H1 (cell line): Measurements from ENCODE around the gene HSH2D. TPM values are rescaled to one million over a fixed set of nuclear protein-coding genes. Genes with fewer than 3 reads are reported as not detected.

Source experiments
- CTCF ChIA-PET: fragments of 300-600 bp; sonication (Branson Sonifier 250); formaldehyde crosslinking; loops from one replicate; lab custom pipeline; 2021; ENCODE audit not compliant: partially characterized antibody; lab: Charles Lee
- POLR2A ChIA-PET: fragments of 300-600 bp; sonication (Branson Sonifier 250); formaldehyde crosslinking; loops from one replicate; lab custom pipeline; 2021; ENCODE audit warnings: inconsistent platforms; ENCODE audit not compliant: partially characterized antibody; lab: Charles Lee
- DNase-seq, 2 experiments: peaks; one replicate each; pipeline versions ENCODE4 v3.0.0 to v3.0.0-alpha.2; 2010 to 2022; ENCODE audit warnings: low spot score in 2 of 2, low read depth in 1 of 2, mixed read lengths in 1 of 2
- FAIRE-seq: peaks from 2 replicates; lab custom pipeline; 2011; peaks lifted over from hg19 to GRCh38; lab: Jason Lieb, UNC
- H2AFZ ChIP-seq: 2 replicates; pipeline ENCODE4 v1.8.1; 2012; ENCODE audit warnings: low read length, inconsistent platforms
- H2AK5ac ChIP-seq: 2 replicates; pipeline ENCODE4 v1.6.1; 2013; ENCODE audit warnings: low read depth, low read length
- H2BK120ac ChIP-seq: replicated peaks from 2 replicates; pipeline ENCODE3; 2013; ENCODE audit warnings: low read depth, low read length, inconsistent platforms
- H2BK12ac ChIP-seq: 2 replicates; pipeline ENCODE4 v1.6.1; 2013; ENCODE audit warnings: low read depth, low read length
- H2BK15ac ChIP-seq: 2 replicates; pipeline ENCODE4 v1.6.1; 2013; ENCODE audit warnings: low read length
- H2BK20ac ChIP-seq: 2 replicates; pipeline ENCODE4 v1.6.1; 2013; ENCODE audit warnings: low read length
- H2BK5ac ChIP-seq: 2 replicates; pipeline ENCODE4 v1.6.1; 2013; ENCODE audit warnings: low read depth, low read length
- H3K14ac ChIP-seq: 2 replicates; pipeline ENCODE4 v1.6.1; 2013; ENCODE audit warnings: inconsistent platforms; ENCODE audit not compliant: insufficient read length
- H3K18ac ChIP-seq: 2 replicates; pipeline ENCODE4 v1.6.1; 2013; ENCODE audit warnings: low read length; ENCODE audit errors: extremely low read depth
- H3K23ac ChIP-seq: 2 replicates; pipeline ENCODE4 v1.6.1; 2013; ENCODE audit warnings: inconsistent platforms; ENCODE audit not compliant: insufficient read length
- H3K23me2 ChIP-seq: 2 replicates; pipeline ENCODE4 v1.6.1; 2013; ENCODE audit warnings: low read depth, low read length
- H3K27ac ChIP-seq: 2 replicates; pipeline ENCODE4 v1.6.1; 2011; ENCODE audit warnings: low read depth, low read length, inconsistent platforms
- H3K27me3 ChIP-seq, 4 experiments: replicated peaks in 1 of 4; 1 replicate in 1 of 4; 2 replicates in 3 of 4; pipeline versions ENCODE4 v1.6.1 to v1.8.1; 2011 to 2013; ENCODE audit warnings: low read length in 3 of 4, mild to moderate bottlenecking in 3 of 4, inconsistent platforms in 2 of 4, mixed read lengths in 2 of 4, moderate library complexity in 1 of 4; ENCODE audit not compliant: control insufficient read depth in 3 of 4, insufficient read depth in 3 of 4; ENCODE audit errors: extremely low read depth in 1 of 4
- H3K36me3 ChIP-seq, 4 experiments: 2 replicates each; pipeline versions ENCODE4 v1.6.1 to v1.8.1; 2011 to 2013; ENCODE audit warnings: mild to moderate bottlenecking in 4 of 4, low read length in 3 of 4, moderate library complexity in 2 of 4, control low read depth in 1 of 4, inconsistent platforms in 1 of 4; ENCODE audit not compliant: insufficient read depth in 4 of 4, control insufficient read depth in 2 of 4
- H3K4ac ChIP-seq: replicated peaks from 2 replicates; pipeline ENCODE3; 2013; ENCODE audit warnings: low read length, low read depth, mixed read lengths, inconsistent platforms; ENCODE audit not compliant: insufficient read length
- H3K4me1 ChIP-seq, 4 experiments: replicated peaks in 1 of 4; 1 replicate in 1 of 4; 2 replicates in 3 of 4; pipeline versions ENCODE4 v1.6.1 to v1.8.1; 2011 to 2013; ENCODE audit warnings: low read length in 3 of 4, inconsistent platforms in 2 of 4, mixed read lengths in 1 of 4; ENCODE audit not compliant: insufficient read depth in 4 of 4, control insufficient read depth in 3 of 4
- H3K4me2 ChIP-seq, 2 experiments: 2 replicates each; pipeline versions ENCODE4 v1.6.1 to v1.8.1; 2011 to 2013; ENCODE audit warnings: low read depth in 2 of 2, low read length in 2 of 2, control low read depth in 1 of 2, inconsistent platforms in 1 of 2, mild to moderate bottlenecking in 1 of 2; ENCODE audit not compliant: insufficient read depth in 1 of 2
- H3K4me3 ChIP-seq, 4 experiments: fragments of 200-600, 300-600 bp in 1 of 4; sonication (generic), shearing (Covaris generic), sonication (Bioruptor Twin) in 1 of 4; 2 replicates each; pipeline versions ENCODE4 v1.5.1 to v1.8.1; 2011 to 2016; ENCODE audit warnings: low read length in 4 of 4, low read depth in 3 of 4, control low read depth in 2 of 4, inconsistent platforms in 2 of 4, mild to moderate bottlenecking in 2 of 4, mixed read lengths in 1 of 4, moderate library complexity in 1 of 4; ENCODE audit not compliant: insufficient read depth in 2 of 4; ENCODE audit errors: extremely low read depth in 1 of 4
- H3K56ac ChIP-seq: replicated peaks from 2 replicates; pipeline ENCODE3; 2013; ENCODE audit warnings: low read depth, mild to moderate bottlenecking, mixed read lengths, low read length, inconsistent platforms; ENCODE audit not compliant: insufficient read length
- H3K79me1 ChIP-seq: 2 replicates; pipeline ENCODE4 v1.6.1; 2013; ENCODE audit warnings: low read depth, low read length, control low read depth
- H3K79me2 ChIP-seq, 2 experiments: 2 replicates each; pipeline versions ENCODE4 v1.6.1 to v1.8.1; 2012 to 2013; ENCODE audit warnings: low read length in 2 of 2, mild to moderate bottlenecking in 2 of 2, inconsistent platforms in 1 of 2; ENCODE audit not compliant: insufficient read depth in 2 of 2, control insufficient read depth in 1 of 2
- H3K9ac ChIP-seq, 4 experiments: replicated peaks in 1 of 4; 1 replicate in 1 of 4; 2 replicates in 3 of 4; pipeline versions ENCODE4 v1.6.1 to v1.8.1; 2011 to 2013; ENCODE audit warnings: low read depth in 3 of 4, low read length in 3 of 4, control low read depth in 2 of 4, mild to moderate bottlenecking in 2 of 4, moderate library complexity in 2 of 4, inconsistent platforms in 1 of 4; ENCODE audit errors: extremely low read depth in 1 of 4
- H3K9me3 ChIP-seq, 2 experiments: 2 replicates each; pipeline versions ENCODE4 v1.6.1 to v1.8.1; 2012 to 2013; ENCODE audit warnings: mild to moderate bottlenecking in 2 of 2, moderate library complexity in 2 of 2, control low read depth in 1 of 2, inconsistent platforms in 1 of 2, low read depth in 1 of 2, low read length in 1 of 2, mixed read lengths in 1 of 2; ENCODE audit not compliant: insufficient read depth in 2 of 2
- H4K20me1 ChIP-seq, 2 experiments: replicated peaks in 1 of 2; 2 replicates each; pipeline versions ENCODE3 to v1.8.1; 2011 to 2013; ENCODE audit warnings: inconsistent platforms in 2 of 2, low read length in 2 of 2, mild to moderate bottlenecking in 1 of 2; ENCODE audit not compliant: insufficient read depth in 2 of 2, control insufficient read depth in 1 of 2
- H4K5ac ChIP-seq: 2 replicates; pipeline ENCODE4 v1.6.1; 2013; ENCODE audit warnings: low read length, low read depth, mixed read lengths, inconsistent platforms; ENCODE audit not compliant: insufficient read length
- H4K8ac ChIP-seq: 2 replicates; pipeline ENCODE4 v1.8.0; 2013; ENCODE audit warnings: mild to moderate bottlenecking, moderate library complexity, low read length, inconsistent platforms; ENCODE audit not compliant: insufficient read depth; ENCODE audit errors: extremely low read depth
- H4K91ac ChIP-seq: replicated peaks from 2 replicates; pipeline ENCODE3; 2013; ENCODE audit warnings: low read length, mixed read lengths, inconsistent platforms; ENCODE audit not compliant: insufficient read length
- ASH2L ChIP-seq: fragments of 200-600, 300-600 bp; sonication (generic); IDR thresholded peaks from one replicate; pipeline ENCODE4 v1.7.1; 2017; ENCODE audit warnings: low read length
- FOSL1 ChIP-seq: IDR thresholded peaks from 2 replicates; pipeline ENCODE4 v1.6.1; 2011; ENCODE audit warnings: mild to moderate bottlenecking, low read depth, low read length, moderate library complexity; ENCODE audit not compliant: insufficient read depth
- GABPA ChIP-seq: IDR thresholded peaks from 2 replicates; pipeline ENCODE4 v1.6.1; 2011; ENCODE audit warnings: mild to moderate bottlenecking, low read length, moderate library complexity, borderline replicate concordance; ENCODE audit not compliant: insufficient read depth
- JUN ChIP-seq: IDR thresholded peaks from 2 replicates; pipeline ENCODE4 v1.6.1; 2011; ENCODE audit warnings: low read depth, mild to moderate bottlenecking, improper control_type of control experiment, low read length
- SIX5 ChIP-seq: IDR thresholded peaks from 2 replicates; pipeline ENCODE4 v1.6.1; 2011; ENCODE audit warnings: mild to moderate bottlenecking, low read depth, low read length
- TEAD4 ChIP-seq: IDR thresholded peaks from 2 replicates; pipeline ENCODE4 v1.6.1; 2012; ENCODE audit warnings: low read depth, low read length, inconsistent platforms, mixed read lengths
- YY1 ChIP-seq: IDR thresholded peaks from 2 replicates; pipeline ENCODE4 v1.6.1; 2011; ENCODE audit warnings: low read depth, mild to moderate bottlenecking, low read length
- WGBS, 2 experiments: shearing (Covaris generic) in 1 of 2; methylation state at CpG; one replicate each; pipeline versions ENCODE4 v1.1.6 to v1.1.7; 2013 to 2015; ENCODE audit warnings: low lambda C conversion rate in 2 of 2, mixed read lengths in 2 of 2, inconsistent platforms in 1 of 2, low coverage in 1 of 2, missing lambda C conversion rate in 1 of 2; ENCODE audit not compliant: insufficient replicate concordance in 2 of 2, insufficient coverage in 1 of 2, insufficient read length in 1 of 2; ENCODE audit errors: extremely low coverage in 1 of 2, missing lambda C conversion rate in 1 of 2; 5-methylcytosine and 5-hydroxymethylcytosine counted together
- polyA plus RNA-seq, 7 experiments: library from polyadenylated mRNA; depleted of rRNA in 3 of 7; stranded (reverse) in 5 of 7; unstranded in 2 of 7; fragments of >200 nt in 5 of 7; fragments of 200-250 nt in 2 of 7; gene quantifications; 1 replicate in 5 of 7; 2 replicates in 1 of 7; 4 replicates in 1 of 7; pipeline versions ENCODE4 v1.2.1 to v1.2.3, GENCODE V29; 2011 to 2013; ENCODE audit warnings: missing spikeins in 2 of 7, mixed read lengths in 2 of 7
- total RNA-seq: library from RNA; stranded (reverse); fragmentation: NEBNext Ultra II Directional; extraction: Animal tissue kit (Norgen Biotek cat#: 25700); gene quantifications from 2 replicates; pipeline ENCODE4 v1.2.1, GENCODE V29; 2021
- TF ChIP-seq, protein P1 (sequence below): IDR thresholded peaks from 2 replicates; pipeline ENCODE4 v1.6.1; 2011; ENCODE audit warnings: low read length, improper control_type of control experiment

Gene HSH2D
- total and polyA plus RNA-seq, 2 of the 8 experiments (the other 6 are each of a cell fraction or from before 2014, with no cell fraction given), result 0.67 to 1.6 TPM

DNA sequence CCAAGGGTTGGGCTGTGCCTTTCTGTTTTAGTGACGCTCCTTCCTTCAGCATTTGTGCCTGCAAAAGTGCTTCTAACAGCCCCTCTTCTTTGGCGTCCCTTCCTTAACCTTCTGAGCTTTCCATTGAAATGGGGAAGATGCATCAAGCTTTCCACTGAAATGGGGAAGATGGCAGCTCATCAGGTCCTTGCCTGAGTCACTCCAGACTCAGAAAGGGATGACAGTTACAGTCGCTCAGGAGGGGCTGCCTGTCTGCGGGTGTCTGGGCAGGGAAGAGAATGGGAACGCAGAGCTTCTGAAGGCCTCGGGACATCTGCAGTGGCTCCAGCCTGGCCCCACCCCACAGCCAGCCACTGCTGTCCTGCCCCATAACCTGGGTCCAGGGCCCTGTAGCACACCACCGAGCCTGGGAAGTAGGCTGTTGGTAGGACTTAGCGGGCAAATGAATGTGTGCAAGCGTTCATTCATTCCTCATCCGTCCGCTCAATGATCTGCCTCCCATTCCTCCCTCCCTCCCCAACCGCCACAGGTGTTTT, 64.1 kb downstream of the HSH2D start:
- Histone ChIP-seq H4K20me1 (peaks cover 2 to 3% of the 10 kb centered on the region in 2 experiments), H3K9me3 (no peaks in the 10 kb centered on the region), H3K23ac (no peak overlapping the region), H4K8ac (no peak overlapping the region), H2AK5ac (no peak overlapping the region), H3K27ac (no peak overlapping the region), H3K79me2 (no peaks in the 10 kb centered on the region), H3K4ac (no peak overlapping the region), H3K18ac (no peak overlapping the region), H3K56ac (no peak overlapping the region), H4K5ac (no peak overlapping the region), H3K4me2 (no peak overlapping the region), H3K36me3 (peaks cover 0 to 11% (median 3%) of the 10 kb centered on the region in 4 experiments; a peak in 4 of 8 replicates), H3K4me1 (no peaks in the 10 kb centered on the region), H3K14ac (no peak overlapping the region), H2AFZ (no peak overlapping the region), H4K91ac (no peak overlapping the region), H3K79me1 (no peaks in the 10 kb centered on the region), H2BK12ac (no peak overlapping the region), H3K23me2 (no peaks in the 10 kb centered on the region), H2BK20ac (no peak overlapping the region)
- FAIRE-seq (no peak), DNase-seq (no peak)
- WGBS, 2 experiments, result 92% methylated on average over 12 of the region's 12 CpGs; no CpG with 5 or more reads in 1 of the 2 experiments
- ChIA-PET CTCF (no interaction called here), POLR2A (no interaction called here)
- TF ChIP-seq JUN (no peak), FOSL1 (no peak), SIX5 (no peak), GABPA (no peak), YY1 (no peak), ASH2L (no peak), TEAD4 (no peak)
- TF ChIP-seq, protein P1, sequence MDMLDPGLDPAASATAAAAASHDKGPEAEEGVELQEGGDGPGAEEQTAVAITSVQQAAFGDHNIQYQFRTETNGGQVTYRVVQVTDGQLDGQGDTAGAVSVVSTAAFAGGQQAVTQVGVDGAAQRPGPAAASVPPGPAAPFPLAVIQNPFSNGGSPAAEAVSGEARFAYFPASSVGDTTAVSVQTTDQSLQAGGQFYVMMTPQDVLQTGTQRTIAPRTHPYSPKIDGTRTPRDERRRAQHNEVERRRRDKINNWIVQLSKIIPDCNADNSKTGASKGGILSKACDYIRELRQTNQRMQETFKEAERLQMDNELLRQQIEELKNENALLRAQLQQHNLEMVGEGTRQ, result no peak
- TF ChIP-seq, all 59 proteins: peak for 0
- Histone ChIP-seq H2BK5ac (no peak overlapping the region), H2BK120ac (no peak overlapping the region), H2BK15ac (no peak overlapping the region), H3K9ac (no peak overlapping the region), H3K27me3 (no peaks in the 10 kb centered on the region), H3K4me3 (no peak overlapping the region)
